HG03439 (cell line): ENCODE data around the gene HMGA1.

Source experiments
- ATAC-seq: cut with Tn5 transposase; IDR thresholded peaks from one replicate; pipeline ENCODE4 v1.9.1; 2021; ENCODE audit warnings: mild to moderate bottlenecking, moderate library complexity; ENCODE audit not compliant: unreplicated experiment

Gene HMGA1

GRCh38 chr6:34223956-34224940 is 12.4 kb upstream of the HMGA1 start:
- peak; percentile 86 for ATAC-seq

GRCh38 chr6:34225551-34225950 is 11.1 kb upstream of the HMGA1 start:
- ATAC-seq: no peak

GRCh38 chr6:34226066-34226465 is 10.6 kb upstream of the HMGA1 start:
- ATAC-seq: no peak

GRCh38 chr6:34226731-34227586 is 9.7 kb upstream of the HMGA1 start:
- no peak for ATAC-seq

- ATAC-seq: no peak
These were observed 8.8 kb upstream of the HMGA1 start for GRCh38 chr6:34227761-34228421.

- no peak for ATAC-seq
These were observed 6.8 kb upstream of the HMGA1 start for GRCh38 chr6:34229877-34230276.

GRCh38 chr6:34230653-34231371 is 5.9 kb upstream of the HMGA1 start:
- no peak for ATAC-seq

GRCh38 chr6:34231566-34232336 is 4.9 kb upstream of the HMGA1 start:
- ATAC-seq: no peak

- no peak for ATAC-seq
These were observed 3.8 kb upstream of the HMGA1 start for GRCh38 chr6:34232901-34233300.

GRCh38 chr6:34233867-34234266 is 2.8 kb upstream of the HMGA1 start:
- ATAC-seq: no peak

- ATAC-seq: no peak
These were observed 1.9 kb upstream of the HMGA1 start for GRCh38 chr6:34234667-34235306.

GRCh38 chr6:34235307-34236130 is 1.2 kb upstream of the HMGA1 start:
- ATAC-seq: no peak

- peak; percentile 10 for ATAC-seq
These were observed 586 bp upstream of the HMGA1 start for GRCh38 chr6:34236131-34236442.

- ATAC-seq: peak; percentile 7
These were observed 646 bp downstream of the HMGA1 start for GRCh38 chr6:34237316-34237721.

- peak; percentile 3 for ATAC-seq
These were observed 1.3 kb downstream of the HMGA1 start for GRCh38 chr6:34237722-34238584.

GRCh38 chr6:34238585-34239499 is 2.2 kb downstream of the HMGA1 start:
- ATAC-seq: no peak

- no peak for ATAC-seq
These were observed 2.8 kb downstream of the HMGA1 start for GRCh38 chr6:34239500-34239825.
